KOPT-K1 (cell line): Measurements from ENCODE around the gene TNFRSF25.
A peak's percentile ranks its signal among the peaks of the same experiment; 100 is the strongest.
"Not testable (repeated sequence)": the region's sequence is repeated elsewhere in the genome, so short reads cannot be mapped to it uniquely, and the experiment has no call there.

Source experiments
- H3K27ac ChIP-seq: fragments of 200-600 bp; sonication (generic); 2 replicates; pipeline ENCODE4 v1.5.1; 2016; ENCODE audit warnings: antibody characterized with exemption, mild to moderate bottlenecking, low read depth, low read length; ENCODE audit not compliant: poor library complexity, severe bottlenecking
- H3K36me3 ChIP-seq: fragments of 200-600 bp; sonication (generic); 2 replicates; pipeline ENCODE4 v1.5.1; 2017; ENCODE audit warnings: antibody characterized with exemption, mild to moderate bottlenecking, low read length, moderate library complexity; ENCODE audit not compliant: insufficient read depth
- H3K9me3 ChIP-seq: fragments of 200-600 bp; sonication (generic); 2 replicates; pipeline ENCODE4 v1.5.1; 2017; ENCODE audit warnings: antibody characterized with exemption, low read length, mild to moderate bottlenecking; ENCODE audit not compliant: insufficient read depth, poor library complexity, severe bottlenecking

Gene TNFRSF25

DNA sequence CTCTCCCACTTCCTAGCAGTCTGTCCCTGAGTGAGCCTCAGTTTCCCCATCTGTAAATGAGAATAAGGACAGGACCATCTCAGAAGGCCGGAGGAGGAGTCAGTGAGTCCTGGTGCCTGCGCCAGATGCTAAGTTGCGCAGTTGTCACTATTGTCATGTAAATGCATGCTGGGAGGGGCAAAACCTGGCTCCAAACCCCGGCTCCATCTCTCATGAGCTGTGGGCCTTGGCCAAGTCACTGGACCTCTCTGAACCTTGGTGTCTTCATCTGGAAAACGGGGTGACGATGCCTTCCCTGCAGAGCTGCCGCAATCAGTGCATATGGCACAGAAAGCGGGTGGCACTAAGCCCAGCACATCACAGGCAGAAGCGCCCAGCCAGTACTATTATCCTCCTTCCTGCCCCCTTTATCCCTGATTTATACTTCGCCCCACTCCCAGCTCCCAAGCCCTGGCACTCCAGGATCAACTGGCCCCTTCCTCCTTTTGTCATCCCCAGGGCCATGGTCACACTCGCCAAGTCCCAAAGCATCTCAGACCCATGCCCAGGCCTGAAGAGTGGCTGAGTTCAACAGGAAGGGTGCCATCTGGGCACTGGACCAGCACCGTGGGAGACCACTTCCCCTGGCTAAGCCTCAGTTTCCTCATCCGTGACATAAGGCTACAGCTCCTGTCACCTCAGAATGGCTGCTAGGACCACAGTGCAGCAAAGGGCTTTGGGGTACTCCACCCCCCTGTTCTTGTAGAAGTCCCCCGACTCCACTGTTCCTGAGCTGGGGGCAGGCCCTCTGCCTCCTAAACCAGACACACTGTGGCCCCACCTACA is 29.8 kb upstream of the TNFRSF25 start:
- no peaks in the 10 kb centered on the region for H3K9me3 ChIP-seq
- H3K36me3 ChIP-seq = no peaks in the 10 kb centered on the region
- H3K27ac ChIP-seq = no peak overlapping the region

- H3K36me3 ChIP-seq = no peaks in the 10 kb centered on the region
- no peaks in the 10 kb centered on the region for H3K9me3 ChIP-seq
- H3K27ac ChIP-seq = no peak overlapping the region
Measured at GRCh38 chr1:6495041-6495441, 29.1 kb upstream of the TNFRSF25 start.

DNA sequence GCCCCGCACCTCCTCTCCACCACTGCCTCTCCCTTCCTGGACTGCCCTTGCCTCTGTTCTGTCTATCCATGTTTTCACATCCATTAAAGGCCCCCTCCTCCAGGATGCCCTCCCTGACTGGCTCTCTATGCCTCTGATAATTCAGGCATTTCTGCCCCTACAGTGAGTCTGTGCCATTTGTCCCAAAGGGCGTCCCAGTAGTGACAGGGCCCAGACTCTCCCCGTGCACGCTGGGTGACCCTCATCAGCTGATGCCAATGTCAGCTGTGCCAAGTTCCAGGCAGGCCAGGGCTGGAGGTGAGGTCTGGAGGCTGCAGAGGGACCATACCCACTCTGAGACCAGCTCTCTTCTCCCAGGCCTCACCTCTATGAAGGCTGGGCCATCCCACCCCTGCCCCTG is 28.7 kb upstream of the TNFRSF25 start:
- no peak overlapping the region for H3K27ac ChIP-seq
- no peaks in the 10 kb centered on the region for H3K9me3 ChIP-seq
- no peaks in the 10 kb centered on the region for H3K36me3 ChIP-seq

DNA sequence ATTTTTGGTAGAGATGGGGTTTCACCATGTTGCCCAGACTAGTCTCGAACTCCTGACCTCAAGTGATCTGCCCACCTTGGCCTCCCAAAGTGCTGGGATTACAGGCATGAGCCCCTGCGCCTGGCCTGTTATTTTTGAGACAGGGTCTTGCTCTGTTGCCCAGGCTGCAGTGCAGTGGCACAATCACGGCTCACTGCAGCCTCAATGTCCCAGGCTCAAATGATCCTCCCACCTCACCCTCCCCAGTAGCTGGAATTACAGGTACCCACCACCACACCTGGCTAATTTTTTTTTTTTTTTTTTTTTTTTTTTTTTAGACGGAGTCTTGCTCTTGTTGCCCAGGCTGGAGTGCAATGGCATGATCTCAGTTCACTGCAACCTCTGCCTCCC is 27.9 kb upstream of the TNFRSF25 start:
- not testable (repeated sequence) for H3K36me3 ChIP-seq, H3K27ac ChIP-seq, H3K9me3 ChIP-seq

GRCh38 chr1:6491966-6492365 is 26.0 kb upstream of the TNFRSF25 start:
- Histone ChIP-seq H3K9me3 (no peaks in the 10 kb centered on the region), H3K27ac (peak overlapping the region; percentile 65), H3K36me3 (no peaks in the 10 kb centered on the region)

- Histone ChIP-seq H3K27ac (peak within 1 kb of the TSS; percentile 65), H3K36me3 (no peaks in the 10 kb centered on the region), H3K9me3 (no peaks in the 10 kb centered on the region)
Measured at GRCh38 chr1:6491480-6491962, 25.5 kb upstream of the TNFRSF25 start, which contains the start of gene PLEKHG5. PLEKHG5 (minus strand) TSS chr1:6491667; CDS start chr1:6477571, 14,096 bp downstream.

- Histone ChIP-seq H3K27ac (peak overlapping the region; percentile 65), H3K36me3 (no peaks in the 10 kb centered on the region), H3K9me3 (no peaks in the 10 kb centered on the region)
Measured at GRCh38 chr1:6491081-6491449, 25.1 kb upstream of the TNFRSF25 start.

GRCh38 chr1:6490181-6491080 is 24.5 kb upstream of the TNFRSF25 start:
- H3K27ac ChIP-seq = peak overlapping the region; percentile 65
- no peaks in the 10 kb centered on the region for H3K36me3 ChIP-seq
- H3K9me3 ChIP-seq = no peaks in the 10 kb centered on the region

DNA sequence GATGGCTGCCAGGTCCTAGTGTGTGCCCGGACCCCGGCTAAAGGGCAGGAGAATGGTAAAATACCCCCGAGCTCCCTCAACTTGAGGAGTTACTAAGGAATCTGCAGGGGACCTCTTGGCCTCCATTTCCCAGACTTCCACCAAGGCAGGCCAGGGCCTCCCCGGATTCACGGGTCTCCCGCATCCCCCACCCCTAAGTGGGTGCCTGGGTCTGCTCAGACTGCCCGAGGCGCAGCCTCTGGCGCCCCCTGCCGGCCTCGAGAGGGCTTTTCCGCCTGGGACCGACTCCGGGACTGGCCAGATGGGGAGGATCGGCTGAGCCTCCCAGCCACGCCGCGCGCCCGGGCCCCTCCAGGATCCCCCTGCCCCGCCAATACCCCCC is 23.8 kb upstream of the TNFRSF25 start:
- Histone ChIP-seq H3K27ac (peak overlapping the region; percentile 65), H3K36me3 (no peaks in the 10 kb centered on the region), H3K9me3 (no peaks in the 10 kb centered on the region)

GRCh38 chr1:6489383-6489765 is 23.4 kb upstream of the TNFRSF25 start:
- H3K36me3 ChIP-seq = no peaks in the 10 kb centered on the region
- H3K27ac ChIP-seq = no peak overlapping the region
- H3K9me3 ChIP-seq = no peaks in the 10 kb centered on the region

- H3K36me3 ChIP-seq = no peaks in the 10 kb centered on the region
- no peak overlapping the region for H3K27ac ChIP-seq
- no peaks in the 10 kb centered on the region for H3K9me3 ChIP-seq
Measured at GRCh38 chr1:6488602-6489382, 22.8 kb upstream of the TNFRSF25 start.

- Histone ChIP-seq H3K9me3 (no peaks in the 10 kb centered on the region), H3K27ac (no peak overlapping the region)
Measured at GRCh38 chr1:6487804-6488484, 22.0 kb upstream of the TNFRSF25 start.

DNA sequence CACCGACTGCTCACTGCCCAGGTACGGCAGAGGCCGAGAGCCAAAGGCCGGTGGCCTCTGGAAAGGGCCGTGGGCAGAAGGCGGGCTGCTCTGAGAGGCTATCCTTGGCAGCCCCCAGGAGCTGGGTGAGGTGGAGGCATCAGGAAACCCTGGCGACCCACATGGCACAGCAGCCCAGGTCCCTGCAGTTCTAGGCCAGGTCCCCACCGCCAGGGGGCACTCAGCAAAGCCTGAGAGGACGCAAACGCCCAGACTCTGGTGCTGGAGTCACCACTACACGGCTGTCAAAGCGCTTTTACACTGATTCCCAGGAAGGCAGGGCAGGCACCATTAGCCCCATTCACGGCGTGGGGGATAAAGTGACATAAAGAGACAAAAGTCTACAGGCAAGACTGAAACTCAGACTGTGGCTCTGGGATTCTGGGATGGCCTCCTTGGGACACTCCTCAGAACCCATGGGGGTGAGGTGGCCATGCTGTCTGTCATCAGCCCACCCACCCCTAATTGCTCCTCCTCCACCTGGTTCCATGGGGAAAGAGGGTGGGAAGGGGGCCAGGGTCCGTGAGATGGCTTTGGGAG is 20.5 kb upstream of the TNFRSF25 start:
- Histone ChIP-seq H3K36me3 (no peaks in the 10 kb centered on the region), H3K9me3 (no peaks in the 10 kb centered on the region), H3K27ac (no peak overlapping the region)

More at GRCh38 chr1:6487804-6488484, 22.0 kb upstream of the TNFRSF25 start:
- no peaks in the 10 kb centered on the region for H3K36me3 ChIP-seq
